Astrocyte (in vitro differentiated cells and primary cell): Measurements from ENCODE around the gene DIP2C.

ENCODE experiments used
- CTCF ChIP-seq: IDR thresholded peaks from 2 replicates; pipeline ENCODE4 v1.5.1; 2011; ENCODE audit warnings: low read depth, mild to moderate bottlenecking, inconsistent platforms, low read length, moderate library complexity; ENCODE audit not compliant: insufficient read depth
- EZH2 ChIP-seq: IDR thresholded peaks from 2 replicates; pipeline ENCODE4 v1.6.1; 2012; ENCODE audit warnings: mild to moderate bottlenecking, low read length, inconsistent platforms; ENCODE audit not compliant: insufficient read depth

GRCh38 chr10:477620-478019, 211.8 kb downstream of the DIP2C start:
- TF ChIP-seq CTCF (no peak), EZH2 (no peak)
